ENCODE results near the gene ZNF586.
A peak's percentile ranks its signal among the peaks of the same experiment; 100 is the strongest.

Gene ZNF586

GRCh38 chr19:57825511-57825910 is 56.0 kb downstream of the ZNF586 start:
- ChIA-PET POLR2A (ENCODE audit: low non-redundant PET) (no interaction called here), CTCF (no interaction called here)
- TF ChIP-seq, protein P1, sequence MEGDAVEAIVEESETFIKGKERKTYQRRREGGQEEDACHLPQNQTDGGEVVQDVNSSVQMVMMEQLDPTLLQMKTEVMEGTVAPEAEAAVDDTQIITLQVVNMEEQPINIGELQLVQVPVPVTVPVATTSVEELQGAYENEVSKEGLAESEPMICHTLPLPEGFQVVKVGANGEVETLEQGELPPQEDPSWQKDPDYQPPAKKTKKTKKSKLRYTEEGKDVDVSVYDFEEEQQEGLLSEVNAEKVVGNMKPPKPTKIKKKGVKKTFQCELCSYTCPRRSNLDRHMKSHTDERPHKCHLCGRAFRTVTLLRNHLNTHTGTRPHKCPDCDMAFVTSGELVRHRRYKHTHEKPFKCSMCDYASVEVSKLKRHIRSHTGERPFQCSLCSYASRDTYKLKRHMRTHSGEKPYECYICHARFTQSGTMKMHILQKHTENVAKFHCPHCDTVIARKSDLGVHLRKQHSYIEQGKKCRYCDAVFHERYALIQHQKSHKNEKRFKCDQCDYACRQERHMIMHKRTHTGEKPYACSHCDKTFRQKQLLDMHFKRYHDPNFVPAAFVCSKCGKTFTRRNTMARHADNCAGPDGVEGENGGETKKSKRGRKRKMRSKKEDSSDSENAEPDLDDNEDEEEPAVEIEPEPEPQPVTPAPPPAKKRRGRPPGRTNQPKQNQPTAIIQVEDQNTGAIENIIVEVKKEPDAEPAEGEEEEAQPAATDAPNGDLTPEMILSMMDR (conservative IDR thresholded peaks at IDR 0.05; ENCODE audit: low read depth) = no peak
- DNase-seq (ENCODE audit: low spot score) = no peak
- peak overlapping the region; percentile 10; the same call in 1 of the 2 replicates for H3K27ac ChIP-seq

DNA sequence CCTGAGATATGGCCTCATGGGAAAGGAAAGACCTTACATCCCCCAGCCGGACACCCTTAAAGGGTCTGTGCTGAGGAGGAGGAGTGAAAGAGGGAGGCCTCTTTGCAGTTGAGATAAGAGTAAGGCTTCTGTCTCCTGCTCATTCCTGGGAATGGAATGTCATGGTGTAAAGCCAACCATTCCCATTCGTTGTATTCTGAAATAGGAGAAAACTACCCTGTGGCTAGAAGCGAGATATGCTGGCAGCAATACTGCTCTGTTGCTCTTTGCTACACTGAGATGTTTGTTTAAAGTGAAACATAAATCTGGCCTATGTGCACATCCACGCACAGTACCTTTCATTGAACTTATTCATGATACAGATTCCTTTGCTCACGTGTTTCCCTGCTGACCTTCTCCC is 59.8 kb downstream of the ZNF586 start:
- H3K27ac ChIP-seq = no peak overlapping the region
- POLR2A ChIA-PET (ENCODE audit: low non-redundant PET) = no interaction called here
- TF ChIP-seq, protein P1 (conservative IDR thresholded peaks at IDR 0.05; ENCODE audit: low read depth) = no peak

GRCh38 chr19:57830071-57830602 is 60.7 kb downstream of the ZNF586 start, which contains the start of gene ZNF587B:
TSS of gene ZNF587B (plus strand) at chr19:57830299. CDS start at chr19:57830529, 230 bp downstream.
- TF ChIP-seq, protein P1 (conservative IDR thresholded peaks at IDR 0.05; ENCODE audit: low read depth) = no peak; the same call in 1 of the 2 replicates

More for the DNA sequence above, 59.8 kb downstream of the ZNF586 start:
- CTCF ChIA-PET = interaction anchor here (0.6 kb wide), 2 partner anchors 85 kb away, joined by 3 to 7 read pairs; no protein-coding TSS in a partner anchor
- no peak for DNase-seq (ENCODE audit: low spot score)

More at GRCh38 chr19:57830071-57830602, 60.7 kb downstream of the ZNF586 start, which contains the start of gene ZNF587B:
- ChIA-PET CTCF (interaction anchor here (0.6 kb wide), 2 partner anchors 84 to 86 kb away, joined by 3 to 7 read pairs; no protein-coding TSS in a partner anchor), POLR2A (ENCODE audit: low non-redundant PET) (interaction anchor here (0.6 kb wide), 1 partner anchor 331 kb away, joined by 3 read pairs; no protein-coding TSS in a partner anchor)
- DNase-seq (ENCODE audit: low spot score) = no peak
- H3K27ac ChIP-seq = no peak within 1 kb of the TSS

All from RWPE1 (cell line).